Spleen (tissue), 11 donors: ENCODE results near the gene JMJD1C. TPM values are rescaled to one million over a fixed set of nuclear protein-coding genes. Genes with fewer than 3 reads are reported as not detected.
A peak's percentile ranks its signal among the peaks of the same experiment; 100 is the strongest.

ENCODE experiments used
- DNase-seq: peaks from one replicate; pipeline ENCODE4 v3.0.0-alpha.2; 2020
- H3K27ac ChIP-seq, 8 donors: fragments of 200-600 bp; sonication (generic) in 7 of 8; 1 replicate in 4 of 8; 2 replicates in 4 of 8; pipeline versions ENCODE4 v1.5.0 to v1.8.0; 2016 to 2021; ENCODE audit warnings: inconsistent platforms in 4 of 8, mild to moderate bottlenecking in 4 of 8, moderate library complexity in 1 of 8
- H3K27me3 ChIP-seq, 7 donors: fragments of 200-600 bp; sonication (generic) in 6 of 7; replicated peaks in 1 of 7; 1 replicate in 4 of 7; 2 replicates in 3 of 7; pipeline versions ENCODE4 v1.5.0 to v1.8.0; 2016 to 2021; ENCODE audit warnings: inconsistent platforms in 3 of 7, mild to moderate bottlenecking in 1 of 7
- H3K36me3 ChIP-seq, 6 donors: fragments of 200-600 bp; sonication (generic) in 5 of 6; 1 replicate in 4 of 6; 2 replicates in 2 of 6; pipeline versions ENCODE4 v1.5.0 to v1.8.0; 2016 to 2021; ENCODE audit warnings: inconsistent platforms in 2 of 6
- H3K4me1 ChIP-seq, 6 donors: fragments of 200-600 bp; sonication (generic) in 5 of 6; 1 replicate in 3 of 6; 2 replicates in 3 of 6; pipeline versions ENCODE4 v1.5.0 to v1.8.0; 2016 to 2021; ENCODE audit warnings: inconsistent platforms in 3 of 6
- H3K4me3 ChIP-seq, 8 donors: fragments of 200-600 bp; sonication (generic) in 7 of 8; 1 replicate in 4 of 8; 2 replicates in 4 of 8; pipeline versions ENCODE4 v1.5.0 to v1.8.0; 2016 to 2021; ENCODE audit warnings: inconsistent platforms in 4 of 8, mild to moderate bottlenecking in 4 of 8, moderate library complexity in 2 of 8
- H3K9me3 ChIP-seq, 8 donors: fragments of 200-600 bp; sonication (generic) in 7 of 8; 1 replicate in 4 of 8; 2 replicates in 4 of 8; pipeline versions ENCODE4 v1.5.0 to v1.8.0; 2016 to 2021; ENCODE audit warnings: inconsistent platforms in 4 of 8
- CTCF ChIP-seq, 11 experiments: fragments of 200-600 bp in 7 of 11; fragments of 450-650 bp in 4 of 11; sonication (generic) in 4 of 11; IDR thresholded peaks in 8 of 11; conservative IDR thresholded peaks in 3 of 11; 1 replicate in 7 of 11; 2 replicates in 4 of 11; pipeline versions ENCODE4 v1.4.0 to v1.8.0; 2016 to 2021; ENCODE audit warnings: antibody characterized with exemption in 11 of 11, inconsistent platforms in 4 of 11, mild to moderate bottlenecking in 1 of 11
- POLR2A ChIP-seq, 3 donors: fragments of 450-650 bp; IDR thresholded peaks; one replicate each; pipeline ENCODE4 v1.5.1; 2017; ENCODE audit warnings: antibody characterized with exemption in 3 of 3, mild to moderate bottlenecking in 1 of 3
- POLR2AphosphoS5 ChIP-seq, 3 donors: sonication (generic); formaldehyde crosslinking; IDR thresholded peaks; one replicate each; pipeline ENCODE4 v1.5.1; 2017; ENCODE audit warnings: antibody characterized with exemption in 3 of 3
- WGBS, 5 donors: extraction: QIAGEN DNeasy Blood & Tissue Kit in 3 of 5; methylation state at CpG; one replicate each; pipeline versions ENCODE4 v1.1.5 to v1.1.7; 2013 to 2018; 5-methylcytosine and 5-hydroxymethylcytosine counted together
- intact Hi-C: fragments of 100-400 bp; cut with DNase I; formaldehyde crosslinking; loops from one replicate; pipeline ENCODE4 v1.15.0; 2023; ENCODE audit warnings: low total_unique reads
- polyA plus RNA-seq, 3 donors: library from polyadenylated mRNA; stranded (reverse); fragments of 200-250 nt; gene quantifications; one replicate each; pipeline ENCODE4 v1.2.1, GENCODE V29; 2013
- total RNA-seq, 7 donors: library from RNA; depleted of rRNA in 3 of 7; stranded (reverse); fragments of >200 nt in 3 of 7; fragmentation: NEBNext Ultra II Directional in 4 of 7; extraction: Animal tissue kit (Norgen Biotek cat#: 25700) in 4 of 7; gene quantifications; one replicate each; pipeline versions ENCODE4 v1.1.0 to v1.2.1, GENCODE V29; 2016 to 2021
- donor health status: healthy with polysubstance abuse.
- donor health status: DM: no; HTN: no; CAD: no; lungs with moderate emphysema.
- donor health status: DM: no; HTN: no; CAD: no.
- donor health status: Bipolar disorder and iron deficiency.
- donor health status: healthy.
- donor health status: DM: no; HTN: no; CAD: no.
- donor health status: DM: yes; HTN: yes; CAD: no.

The JMJD1C gene
- total and polyA plus RNA-seq, 10 donors, result 54.3 to 272 (median 137) TPM

GRCh38 chr10:63375859-63376258 is 89.9 kb downstream of the JMJD1C start:
- Histone ChIP-seq H3K36me3 (peaks cover 0 to 5% (median 0%) of the 10 kb centered on the region in 6 donors), H3K27me3 (no peaks in the 10 kb centered on the region), H3K9me3 (no peaks in the 10 kb centered on the region), H3K4me1 (peaks cover 0 to 48% (median 33%) of the 10 kb centered on the region in 6 donors), H3K4me3 (no peak overlapping the region), H3K27ac (peak overlapping the region in 1 of 8 donors; percentile 78)
- 74 to 94% (median 83%) methylated on average over 2 of the region's 2 CpGs for WGBS, 5 donors
- TF ChIP-seq CTCF (IDR thresholded peaks at IDR 0.05 in 8 of 11, conservative IDR thresholded peaks at IDR 0.05 in 3 of 11) (no peak), POLR2AphosphoS5 (IDR thresholded peaks at IDR 0.05) (no peak), POLR2A (IDR thresholded peaks at IDR 0.05) (no peak)
- intact Hi-C loops, result no loop called here
- no peak for DNase-seq

GRCh38 chr10:63375458-63375857 is 90.3 kb downstream of the JMJD1C start:
- TF ChIP-seq CTCF (IDR thresholded peaks at IDR 0.05 in 8 of 11, conservative IDR thresholded peaks at IDR 0.05 in 3 of 11) (no peak), POLR2AphosphoS5 (IDR thresholded peaks at IDR 0.05) (no peak)
- intact Hi-C loops, result no loop called here
- DNase-seq, result no peak

GRCh38 chr10:63374991-63375390 is 90.8 kb downstream of the JMJD1C start:
- WGBS, 5 donors, result 81 to 92% (median 90%) methylated on average over 1 of the region's 1 CpG
- H3K36me3 ChIP-seq, result peaks cover 0 to 4% (median 0%) of the 10 kb centered on the region in 6 donors

More at GRCh38 chr10:63375458-63375857, 90.3 kb downstream of the JMJD1C start:
- Histone ChIP-seq H3K4me1 (peaks cover 0 to 48% (median 33%) of the 10 kb centered on the region in 6 donors), H3K27me3 (no peaks in the 10 kb centered on the region), H3K36me3 (peaks cover 0 to 5% (median 0%) of the 10 kb centered on the region in 6 donors), H3K27ac (peak overlapping the region in 1 of 8 donors; percentile 78), H3K4me3 (no peak overlapping the region), H3K9me3 (no peaks in the 10 kb centered on the region)
- WGBS, 5 donors, result 82 to 90% (median 86%) methylated on average over 5 of the region's 5 CpGs

GRCh38 chr10:63373176-63373575 is 92.6 kb downstream of the JMJD1C start:
- intact Hi-C loops, result no loop called here
- H3K36me3 ChIP-seq, result no peaks in the 10 kb centered on the region
- H3K4me1 ChIP-seq, result peaks cover 0 to 31% (median 20%) of the 10 kb centered on the region in 6 donors
- no peak overlapping the region for H3K27ac ChIP-seq
- no peak overlapping the region for H3K4me3 ChIP-seq
- no peaks in the 10 kb centered on the region for H3K9me3 ChIP-seq
- TF ChIP-seq POLR2AphosphoS5 (IDR thresholded peaks at IDR 0.05), result no peak
- TF ChIP-seq POLR2A (IDR thresholded peaks at IDR 0.05), result no peak
- TF ChIP-seq CTCF (IDR thresholded peaks at IDR 0.05 in 8 of 11, conservative IDR thresholded peaks at IDR 0.05 in 3 of 11), result no peak
- no peaks in the 10 kb centered on the region for H3K27me3 ChIP-seq
- WGBS, 5 donors, result 94 to 98% (median 94%) methylated on average over 3 of the region's 3 CpGs
- no peak for DNase-seq

More at GRCh38 chr10:63374991-63375390, 90.8 kb downstream of the JMJD1C start:
- no peaks in the 10 kb centered on the region for H3K27me3 ChIP-seq
- no peak for DNase-seq
- no peaks in the 10 kb centered on the region for H3K9me3 ChIP-seq
- peaks cover 0 to 48% (median 33%) of the 10 kb centered on the region in 6 donors for H3K4me1 ChIP-seq
- TF ChIP-seq CTCF (IDR thresholded peaks at IDR 0.05 in 8 of 11, conservative IDR thresholded peaks at IDR 0.05 in 3 of 11) (no peak), POLR2AphosphoS5 (IDR thresholded peaks at IDR 0.05) (no peak), POLR2A (IDR thresholded peaks at IDR 0.05) (no peak)
- intact Hi-C loops, result no loop called here
- H3K4me3 ChIP-seq, result no peak overlapping the region
- H3K27ac ChIP-seq, result peak overlapping the region in 1 of 8 donors; percentile 78
